CD4-positive, alpha-beta T cell (primary cell): ENCODE data around the gene NRXN3. TPM values are rescaled to one million over a fixed set of nuclear protein-coding genes. Genes with fewer than 3 reads are reported as not detected.

ENCODE experiments used
- ATAC-seq: fragments of 200-7000 bp; cut with Tn5 transposase; one replicate; pipeline ENCODE4 v1.10.0; 2022; ENCODE audit warnings: mild to moderate bottlenecking; ENCODE audit not compliant: poor library complexity
- CTCF ChIA-PET: fragments of 350-600 bp; sonication (Branson Sonifier 250); formaldehyde crosslinking; loops from one replicate; lab custom pipeline; 2021; ENCODE audit warnings: antibody characterized with exemption, inconsistent platforms; lab: Charles Lee
- POLR2A ChIA-PET: fragments of 350-600 bp; sonication (Branson Sonifier 250); formaldehyde crosslinking; loops from one replicate; lab custom pipeline; 2021; ENCODE audit warnings: antibody characterized with exemption, inconsistent platforms; lab: Charles Lee
- DNase-seq, 14 experiments: peaks; one replicate each; pipeline ENCODE4 v3.0.0-alpha.2; 2013 to 2020; ENCODE audit warnings: mixed read lengths in 2 of 14
- H3K27ac ChIP-seq, 2 donors: one replicate each; pipeline versions ENCODE4 v1.5.1 to v1.7.0; 2013; ENCODE audit warnings: low read length in 2 of 2, low read depth in 1 of 2, mild to moderate bottlenecking in 1 of 2
- H3K27me3 ChIP-seq, 2 experiments: 1 replicate in 1 of 2; 2 replicates in 1 of 2; pipeline versions ENCODE4 v1.6.1 to v1.7.0; 2013; ENCODE audit warnings: low read length in 2 of 2, control low read depth in 1 of 2, mild to moderate bottlenecking in 1 of 2, moderate library complexity in 1 of 2; ENCODE audit not compliant: insufficient read depth in 2 of 2, control insufficient read depth in 1 of 2
- H3K36me3 ChIP-seq: one replicate; pipeline ENCODE4 v1.6.1; 2013; ENCODE audit warnings: low read length, control low read depth; ENCODE audit not compliant: insufficient read depth
- H3K4me1 ChIP-seq: one replicate; pipeline ENCODE4 v1.6.1; 2013; ENCODE audit warnings: low read length, control low read depth; ENCODE audit not compliant: insufficient read depth
- H3K4me3 ChIP-seq: one replicate; pipeline ENCODE4 v1.5.1; 2013; ENCODE audit warnings: mild to moderate bottlenecking, low read length, moderate library complexity
- H3K9me3 ChIP-seq, 2 experiments: 1 replicate in 1 of 2; 2 replicates in 1 of 2; pipeline versions ENCODE4 v1.6.1 to v1.7.0; 2013; ENCODE audit warnings: low read length in 2 of 2, mild to moderate bottlenecking in 2 of 2, control low read depth in 1 of 2, moderate library complexity in 1 of 2; ENCODE audit not compliant: control insufficient read depth in 1 of 2, insufficient read depth in 1 of 2
- H3K27ac Mint-ChIP-seq: one replicate; pipeline ENCODE4 v1.8.0; 2020; ENCODE audit warnings: mixed read lengths
- H3K27me3 Mint-ChIP-seq: one replicate; pipeline ENCODE4 v1.8.0; 2021; ENCODE audit warnings: mixed read lengths
- H3K36me3 Mint-ChIP-seq: one replicate; pipeline ENCODE4 v1.8.0; 2021; ENCODE audit warnings: low read depth, mixed read lengths
- H3K4me1 Mint-ChIP-seq: one replicate; pipeline ENCODE4 v1.8.0; 2021; ENCODE audit warnings: low read depth, mixed read lengths
- H3K4me3 Mint-ChIP-seq: one replicate; pipeline ENCODE4 v1.8.0; 2020; ENCODE audit warnings: mild to moderate bottlenecking, mixed read lengths
- H3K9me3 Mint-ChIP-seq: one replicate; pipeline ENCODE4 v1.8.0; 2020; ENCODE audit warnings: mixed read lengths
- CTCF ChIP-seq: fragments of 200-600 bp; IDR thresholded peaks from one replicate; pipeline ENCODE4 v1.8.0; 2022; ENCODE audit warnings: antibody characterized with exemption, mild to moderate bottlenecking
- intact Hi-C, 2 experiments: fragments of 100-400 bp; cut with DNase I in 1 of 2; cut with micrococcal nuclease in 1 of 2; formaldehyde crosslinking; loops; one replicate each; pipeline versions ENCODE4 v1.15.1 to v1.9.0; 2023 to 2025; cut with DNase I, micrococcal nuclease
- total RNA-seq, 174 experiments: library from RNA in 2 of 174; stranded (reverse) in 2 of 174; gene quantifications; one replicate each; pipeline ENCODE4 v1.2.3 and lab custom pipeline; 2021 to 2026

Gene NRXN3
- total RNA-seq, 2 experiments from 2014 or later, result not detected

DNA sequence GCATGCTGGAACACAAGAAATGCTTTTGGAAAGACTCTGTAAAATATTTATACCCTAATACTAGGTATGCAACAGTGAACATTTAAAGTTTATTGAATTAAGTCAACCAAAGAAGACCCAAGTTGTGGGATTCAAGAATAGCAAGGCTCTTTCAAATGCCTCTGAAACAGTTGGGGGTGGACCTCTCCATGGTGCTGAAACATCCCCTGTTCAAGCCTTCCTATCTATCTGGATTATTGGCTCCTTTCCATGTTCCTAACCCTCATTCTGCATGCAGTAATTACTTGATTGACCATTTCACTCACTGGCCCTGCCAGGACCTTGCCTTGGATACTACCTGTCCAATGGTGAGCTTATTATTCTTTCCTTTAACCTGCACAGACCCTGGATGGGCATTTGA, 349.7 kb downstream of the NRXN3 start:
- no peak overlapping the region for H3K4me3 Mint-ChIP-seq
- Histone ChIP-seq H3K4me3 (no peak overlapping the region), H3K9me3 (peaks cover 3% of the 10 kb centered on the region in 2 experiments), H3K27me3 (no peaks in the 10 kb centered on the region), H3K4me1 (no peaks in the 10 kb centered on the region), H3K27ac (no peak overlapping the region), H3K36me3 (no peaks in the 10 kb centered on the region)
- no peaks in the 10 kb centered on the region for H3K4me1 Mint-ChIP-seq
- no peak for ATAC-seq
- no peaks in the 10 kb centered on the region for H3K36me3 Mint-ChIP-seq
- POLR2A ChIA-PET, result no interaction called here
- no peaks in the 10 kb centered on the region for H3K27me3 Mint-ChIP-seq
- intact Hi-C loops, result no loop called here
- CTCF ChIA-PET, result no interaction called here
- no peak for TF ChIP-seq CTCF
- peaks cover 11% of the 10 kb centered on the region for H3K9me3 Mint-ChIP-seq
- peak in 2 of 14 experiments; percentile 4 to 6 for DNase-seq
- H3K27ac Mint-ChIP-seq, result no peak overlapping the region

GRCh38 chr14:78524196-78524595, 354.0 kb downstream of the NRXN3 start:
- H3K9me3 Mint-ChIP-seq, result peaks cover 6% of the 10 kb centered on the region
- Histone ChIP-seq H3K9me3 (peaks cover 3% of the 10 kb centered on the region in 2 experiments), H3K36me3 (no peaks in the 10 kb centered on the region), H3K27me3 (no peaks in the 10 kb centered on the region), H3K27ac (no peak overlapping the region), H3K4me1 (no peaks in the 10 kb centered on the region), H3K4me3 (no peak overlapping the region)
- no peaks in the 10 kb centered on the region for H3K27me3 Mint-ChIP-seq
- ChIA-PET CTCF (no interaction called here), POLR2A (no interaction called here)
- no peaks in the 10 kb centered on the region for H3K4me1 Mint-ChIP-seq
- no peak overlapping the region for H3K27ac Mint-ChIP-seq
- intact Hi-C loops, result no loop called here
- ATAC-seq (no peak), DNase-seq (no peak)
- no peak for TF ChIP-seq CTCF
- no peaks in the 10 kb centered on the region for H3K36me3 Mint-ChIP-seq
- no peak overlapping the region for H3K4me3 Mint-ChIP-seq

GRCh38 chr14:78524766-78525165, 354.6 kb downstream of the NRXN3 start:
- Histone ChIP-seq H3K36me3 (no peaks in the 10 kb centered on the region), H3K27me3 (no peaks in the 10 kb centered on the region), H3K4me1 (no peaks in the 10 kb centered on the region), H3K9me3 (peaks cover 3% of the 10 kb centered on the region in 2 experiments), H3K27ac (no peak overlapping the region), H3K4me3 (no peak overlapping the region)
- no peak for ATAC-seq
- ChIA-PET POLR2A (no interaction called here), CTCF (no interaction called here)
- TF ChIP-seq CTCF, result no peak
- Mint-ChIP-seq H3K27me3 (no peaks in the 10 kb centered on the region), H3K4me1 (no peaks in the 10 kb centered on the region), H3K9me3 (peaks cover 2% of the 10 kb centered on the region), H3K36me3 (no peaks in the 10 kb centered on the region), H3K27ac (no peak overlapping the region), H3K4me3 (no peak overlapping the region)
- intact Hi-C loops, result no loop called here
- DNase-seq, result no peak
